Spleen (tissue), 11 donors: ENCODE results near the gene SECTM1. TPM values are rescaled to one million over a fixed set of nuclear protein-coding genes. Genes with fewer than 3 reads are reported as not detected.

Experiments
- DNase-seq: peaks from one replicate; pipeline ENCODE4 v3.0.0-alpha.2; 2020
- H3K27ac ChIP-seq, 8 donors: fragments of 200-600 bp; sonication (generic) in 7 of 8; 1 replicate in 4 of 8; 2 replicates in 4 of 8; pipeline versions ENCODE4 v1.5.0 to v1.8.0; 2016 to 2021; ENCODE audit warnings: inconsistent platforms in 4 of 8, mild to moderate bottlenecking in 4 of 8, moderate library complexity in 1 of 8
- H3K27me3 ChIP-seq, 7 donors: fragments of 200-600 bp; sonication (generic) in 6 of 7; replicated peaks in 1 of 7; 1 replicate in 4 of 7; 2 replicates in 3 of 7; pipeline versions ENCODE4 v1.5.0 to v1.8.0; 2016 to 2021; ENCODE audit warnings: inconsistent platforms in 3 of 7, mild to moderate bottlenecking in 1 of 7
- H3K36me3 ChIP-seq, 6 donors: fragments of 200-600 bp; sonication (generic) in 5 of 6; 1 replicate in 4 of 6; 2 replicates in 2 of 6; pipeline versions ENCODE4 v1.5.0 to v1.8.0; 2016 to 2021; ENCODE audit warnings: inconsistent platforms in 2 of 6
- H3K4me1 ChIP-seq, 6 donors: fragments of 200-600 bp; sonication (generic) in 5 of 6; 1 replicate in 3 of 6; 2 replicates in 3 of 6; pipeline versions ENCODE4 v1.5.0 to v1.8.0; 2016 to 2021; ENCODE audit warnings: inconsistent platforms in 3 of 6
- H3K4me3 ChIP-seq, 8 donors: fragments of 200-600 bp; sonication (generic) in 7 of 8; 1 replicate in 4 of 8; 2 replicates in 4 of 8; pipeline versions ENCODE4 v1.5.0 to v1.8.0; 2016 to 2021; ENCODE audit warnings: inconsistent platforms in 4 of 8, mild to moderate bottlenecking in 4 of 8, moderate library complexity in 2 of 8
- H3K9me3 ChIP-seq, 8 donors: fragments of 200-600 bp; sonication (generic) in 7 of 8; 1 replicate in 4 of 8; 2 replicates in 4 of 8; pipeline versions ENCODE4 v1.5.0 to v1.8.0; 2016 to 2021; ENCODE audit warnings: inconsistent platforms in 4 of 8
- POLR2A ChIP-seq, 3 donors: fragments of 450-650 bp; IDR thresholded peaks; one replicate each; pipeline ENCODE4 v1.5.1; 2017; ENCODE audit warnings: antibody characterized with exemption in 3 of 3, mild to moderate bottlenecking in 1 of 3
- POLR2AphosphoS5 ChIP-seq, 3 donors: sonication (generic); formaldehyde crosslinking; IDR thresholded peaks; one replicate each; pipeline ENCODE4 v1.5.1; 2017; ENCODE audit warnings: antibody characterized with exemption in 3 of 3
- WGBS, 5 donors: extraction: QIAGEN DNeasy Blood & Tissue Kit in 3 of 5; methylation state at CpG; one replicate each; pipeline versions ENCODE4 v1.1.5 to v1.1.7; 2013 to 2018; 5-methylcytosine and 5-hydroxymethylcytosine counted together
- intact Hi-C: fragments of 100-400 bp; cut with DNase I; formaldehyde crosslinking; loops from one replicate; pipeline ENCODE4 v1.15.0; 2023; ENCODE audit warnings: low total_unique reads
- polyA plus RNA-seq, 3 donors: library from polyadenylated mRNA; stranded (reverse); fragments of 200-250 nt; gene quantifications; one replicate each; pipeline ENCODE4 v1.2.1, GENCODE V29; 2013
- total RNA-seq, 7 donors: library from RNA; depleted of rRNA in 3 of 7; stranded (reverse); fragments of >200 nt in 3 of 7; fragmentation: NEBNext Ultra II Directional in 4 of 7; extraction: Animal tissue kit (Norgen Biotek cat#: 25700) in 4 of 7; gene quantifications; one replicate each; pipeline versions ENCODE4 v1.1.0 to v1.2.1, GENCODE V29; 2016 to 2021
- TF ChIP-seq, protein P1 (sequence below), 11 experiments: fragments of 200-600 bp in 7 of 11; fragments of 450-650 bp in 4 of 11; sonication (generic) in 4 of 11; IDR thresholded peaks in 8 of 11; conservative IDR thresholded peaks in 3 of 11; 1 replicate in 7 of 11; 2 replicates in 4 of 11; pipeline versions ENCODE4 v1.4.0 to v1.8.0; 2016 to 2021; ENCODE audit warnings: antibody characterized with exemption in 11 of 11, inconsistent platforms in 4 of 11, mild to moderate bottlenecking in 1 of 11
- donor health status: healthy with polysubstance abuse.
- donor health status: DM: no; HTN: no; CAD: no; lungs with moderate emphysema.
- donor health status: DM: no; HTN: no; CAD: no.
- donor health status: Bipolar disorder and iron deficiency.
- donor health status: healthy.
- donor health status: DM: no; HTN: no; CAD: no.
- donor health status: DM: yes; HTN: yes; CAD: no.

Gene SECTM1
- total and polyA plus RNA-seq, 10 donors: 6.0 to 141 (median 60.4) TPM

DNA sequence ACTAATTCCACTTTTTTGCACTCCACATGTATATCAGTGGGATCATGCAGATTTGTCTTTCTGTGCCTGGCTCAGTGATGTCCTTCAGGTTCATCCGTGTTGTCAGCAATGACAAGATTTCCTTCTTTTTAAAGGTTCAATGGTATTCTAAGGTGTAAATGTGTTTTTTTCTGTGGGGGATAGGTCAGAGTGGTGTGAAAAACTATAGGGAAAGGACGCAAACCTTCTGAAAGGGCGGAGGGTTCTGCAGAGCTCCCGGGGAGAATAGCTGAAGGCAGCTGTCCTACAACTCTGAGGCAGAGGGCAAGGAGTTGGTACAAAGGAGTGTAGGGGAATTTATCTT is 38.1 kb downstream of the SECTM1 start:
- intact Hi-C loops: no loop called here
- peaks cover 11 to 85% (median 66%) of the 10 kb centered on the region in 6 donors for H3K4me1 ChIP-seq
- H3K36me3 ChIP-seq: no peaks in the 10 kb centered on the region
- H3K27ac ChIP-seq: peak overlapping the region in 2 of 8 donors; percentile 96 to 100
- no peaks in the 10 kb centered on the region for H3K9me3 ChIP-seq
- TF ChIP-seq, protein P1, sequence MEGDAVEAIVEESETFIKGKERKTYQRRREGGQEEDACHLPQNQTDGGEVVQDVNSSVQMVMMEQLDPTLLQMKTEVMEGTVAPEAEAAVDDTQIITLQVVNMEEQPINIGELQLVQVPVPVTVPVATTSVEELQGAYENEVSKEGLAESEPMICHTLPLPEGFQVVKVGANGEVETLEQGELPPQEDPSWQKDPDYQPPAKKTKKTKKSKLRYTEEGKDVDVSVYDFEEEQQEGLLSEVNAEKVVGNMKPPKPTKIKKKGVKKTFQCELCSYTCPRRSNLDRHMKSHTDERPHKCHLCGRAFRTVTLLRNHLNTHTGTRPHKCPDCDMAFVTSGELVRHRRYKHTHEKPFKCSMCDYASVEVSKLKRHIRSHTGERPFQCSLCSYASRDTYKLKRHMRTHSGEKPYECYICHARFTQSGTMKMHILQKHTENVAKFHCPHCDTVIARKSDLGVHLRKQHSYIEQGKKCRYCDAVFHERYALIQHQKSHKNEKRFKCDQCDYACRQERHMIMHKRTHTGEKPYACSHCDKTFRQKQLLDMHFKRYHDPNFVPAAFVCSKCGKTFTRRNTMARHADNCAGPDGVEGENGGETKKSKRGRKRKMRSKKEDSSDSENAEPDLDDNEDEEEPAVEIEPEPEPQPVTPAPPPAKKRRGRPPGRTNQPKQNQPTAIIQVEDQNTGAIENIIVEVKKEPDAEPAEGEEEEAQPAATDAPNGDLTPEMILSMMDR (IDR thresholded peaks at IDR 0.05 in 8 of 11, conservative IDR thresholded peaks at IDR 0.05 in 3 of 11): no peak
- TF ChIP-seq POLR2AphosphoS5 (IDR thresholded peaks at IDR 0.05) (no peak), POLR2A (IDR thresholded peaks at IDR 0.05) (no peak)
- H3K4me3 ChIP-seq: no peak overlapping the region
- no peak for DNase-seq
- 73 to 81% (median 76%) methylated on average over 4 of the region's 4 CpGs for WGBS, 5 donors
- no peaks in the 10 kb centered on the region for H3K27me3 ChIP-seq

DNA sequence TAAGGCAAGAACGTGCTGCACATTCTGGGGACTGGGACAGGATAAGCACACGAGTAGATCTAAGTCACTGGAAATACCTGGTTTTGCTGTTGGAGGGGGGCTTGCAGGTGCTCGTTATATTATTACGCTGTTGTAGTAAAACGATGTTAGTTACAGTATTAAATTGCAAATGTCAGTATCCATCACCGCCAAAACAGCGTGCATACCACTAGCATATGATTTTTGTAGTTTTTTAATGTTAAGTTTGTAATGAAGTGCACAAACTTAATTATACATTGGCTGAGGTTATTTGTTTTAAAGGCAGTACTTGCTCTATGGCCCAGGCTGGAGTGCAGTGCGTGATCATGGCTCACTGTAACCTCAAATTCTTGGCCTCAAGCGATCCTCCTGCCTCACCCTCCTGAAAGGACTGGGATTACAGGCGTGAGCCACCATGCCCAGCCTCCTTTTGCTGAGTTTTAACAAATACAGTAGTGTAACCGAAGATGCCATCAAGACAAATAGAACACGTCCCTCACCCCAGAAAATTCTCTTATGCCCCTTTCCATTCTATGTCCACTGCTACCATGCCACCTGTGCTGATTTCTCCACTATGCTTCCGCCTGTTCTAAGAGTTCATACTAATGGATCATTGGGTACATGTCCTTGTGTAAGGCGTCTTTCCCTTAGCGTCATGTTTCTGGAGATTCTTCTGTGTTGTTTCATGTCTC is 39.3 kb downstream of the SECTM1 start:
- TF ChIP-seq POLR2AphosphoS5 (IDR thresholded peaks at IDR 0.05) (no peak), POLR2A (IDR thresholded peaks at IDR 0.05) (no peak)
- TF ChIP-seq, protein P1 (IDR thresholded peaks at IDR 0.05 in 8 of 11, conservative IDR thresholded peaks at IDR 0.05 in 3 of 11): no peak
- H3K27me3 ChIP-seq: no peaks in the 10 kb centered on the region
- DNase-seq: no peak
- H3K27ac ChIP-seq: peak overlapping the region in 7 of 8 donors; percentile 78 to 100 (median 96)
- H3K36me3 ChIP-seq: no peaks in the 10 kb centered on the region
- no peaks in the 10 kb centered on the region for H3K9me3 ChIP-seq
- H3K4me3 ChIP-seq: peak overlapping the region in 6 of 8 donors; percentile 13 to 81 (median 64)
- intact Hi-C loops: no loop called here
- 88 to 93% (median 91%) methylated on average over 15 of the region's 15 CpGs for whole genome bisulfite sequencing, 5 donors
- peaks cover 10 to 73% (median 54%) of the 10 kb centered on the region in 6 donors for H3K4me1 ChIP-seq

DNA sequence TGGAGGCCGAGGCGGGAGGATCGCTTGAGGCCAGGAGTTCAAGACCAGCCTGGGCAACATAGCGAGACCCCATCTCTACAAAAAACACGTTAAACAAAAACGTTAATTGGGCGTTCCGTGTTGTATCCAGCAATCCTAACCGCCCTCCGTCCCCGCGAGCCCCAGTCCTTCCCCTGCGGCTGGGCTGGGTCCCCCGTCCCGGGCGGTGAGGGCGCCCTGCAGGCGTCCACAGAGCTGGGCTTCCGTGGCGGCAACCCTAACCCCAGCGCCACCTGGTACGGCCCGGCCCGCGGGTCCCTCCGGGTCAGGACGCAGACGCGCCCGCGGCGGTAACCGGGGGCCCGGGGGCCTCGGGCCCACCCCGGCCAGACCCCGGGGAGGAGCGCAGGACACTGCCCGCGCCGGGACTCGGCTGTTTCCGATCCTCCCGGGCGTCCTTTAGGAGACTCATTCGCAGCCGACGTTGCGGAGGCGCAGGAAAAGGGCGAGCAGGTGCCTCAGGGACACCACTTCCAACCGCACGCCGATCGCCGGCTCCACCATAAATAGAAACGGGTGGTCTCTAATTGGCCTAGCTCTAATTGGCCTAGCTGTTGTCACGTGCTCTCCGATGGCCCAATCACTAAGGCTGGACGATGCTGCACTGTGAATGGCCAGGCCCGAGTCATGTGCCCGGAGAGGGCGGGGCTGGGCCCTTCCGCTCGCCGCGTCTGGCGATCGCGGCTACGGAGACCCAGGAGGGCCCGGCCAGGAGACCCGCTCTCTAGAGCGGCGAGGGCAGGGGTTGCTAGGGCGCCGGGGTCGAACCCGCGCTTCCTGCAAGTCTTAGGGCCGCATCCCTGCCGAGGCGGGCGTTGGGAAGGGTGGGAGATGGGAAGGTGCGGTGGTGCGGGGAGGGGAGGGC is 41.1 kb downstream of the SECTM1 start:
- Histone ChIP-seq H3K27ac (peak overlapping the region; percentile 92 to 100 (median 96)), H3K36me3 (no peaks in the 10 kb centered on the region), H3K9me3 (no peaks in the 10 kb centered on the region), H3K4me1 (peaks cover 0 to 60% (median 41%) of the 10 kb centered on the region in 6 donors), H3K4me3 (peak overlapping the region; percentile 62 to 81 (median 70)), H3K27me3 (no peaks in the 10 kb centered on the region)
- intact Hi-C loops: no loop called here
- WGBS, 5 donors: 3 to 7% (median 4%) methylated on average over 55 to 86 of the region's 86 CpGs
- peak; percentile 96 for DNase-seq
- TF ChIP-seq, protein P1 (IDR thresholded peaks at IDR 0.05 in 8 of 11, conservative IDR thresholded peaks at IDR 0.05 in 3 of 11): peak in 1 of 11 experiments; percentile 9
- TF ChIP-seq POLR2A (IDR thresholded peaks at IDR 0.05): peak; percentile 51 to 85 (median 72)
- TF ChIP-seq POLR2AphosphoS5 (IDR thresholded peaks at IDR 0.05): peak; percentile 98 to 99 (median 99)
